ENCODE measurements around the gene JAML.
A peak's percentile ranks its signal among the peaks of the same experiment; 100 is the strongest.

JAML gene

DNA sequence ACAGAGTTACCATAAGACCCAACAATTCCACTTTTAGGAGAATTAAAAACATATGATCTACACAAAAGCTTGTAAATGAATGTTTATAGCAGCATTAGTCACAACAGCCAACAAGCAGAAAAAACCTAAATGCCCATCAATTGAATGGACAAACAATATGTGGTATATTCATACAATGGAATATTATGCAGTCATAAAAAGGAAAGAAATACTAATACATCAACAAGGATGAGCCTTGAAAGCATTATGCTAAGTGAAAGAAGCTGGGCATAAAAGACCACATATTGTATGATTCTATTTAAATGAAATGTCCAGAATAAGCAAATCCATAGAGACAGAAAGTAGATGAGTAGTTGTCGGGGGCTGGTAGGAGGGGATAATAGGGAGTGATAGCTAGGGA is 34.3 kb upstream of the JAML start:
- Histone ChIP-seq H3K27me3 (replicated peaks; ENCODE audit: control insufficient read depth, insufficient read depth, low read length, poor library complexity, severe bottlenecking) (no peaks in the 10 kb centered on the region), H3K4me3 (ENCODE audit: insufficient read depth, low read depth, low read length, poor library complexity, severe bottlenecking) (no peak overlapping the region), H3K9me3 (ENCODE audit: control insufficient read depth, low read length) (no peaks in the 10 kb centered on the region)

GRCh38 chr11:118258410-118258809 is 33.6 kb upstream of the JAML start:
- peaks cover under 1% of the 10 kb centered on the region for H3K4me1 ChIP-seq (ENCODE audit: control insufficient read depth, insufficient read depth, low read length, poor library complexity, severe bottlenecking)
- DNase-seq, result no peak
- no peak overlapping the region for H3K27ac ChIP-seq (ENCODE audit: insufficient read depth, low read length, poor library complexity, severe bottlenecking)
- H3K36me3 ChIP-seq (ENCODE audit: control insufficient read depth, insufficient read depth, low read length), result no peaks in the 10 kb centered on the region
- H3K27me3 ChIP-seq (replicated peaks; ENCODE audit: control insufficient read depth, insufficient read depth, low read length, poor library complexity, severe bottlenecking), result no peaks in the 10 kb centered on the region
- H3K9me3 ChIP-seq (ENCODE audit: control insufficient read depth, low read length), result no peaks in the 10 kb centered on the region
- no peak overlapping the region for H3K4me3 ChIP-seq (ENCODE audit: insufficient read depth, low read depth, low read length, poor library complexity, severe bottlenecking)

More for the DNA sequence above, 34.3 kb upstream of the JAML start:
- H3K36me3 ChIP-seq (ENCODE audit: control insufficient read depth, insufficient read depth, low read length), result no peaks in the 10 kb centered on the region
- no peak overlapping the region for H3K27ac ChIP-seq (ENCODE audit: insufficient read depth, low read length, poor library complexity, severe bottlenecking)
- H3K4me1 ChIP-seq (ENCODE audit: control insufficient read depth, insufficient read depth, low read length, poor library complexity, severe bottlenecking), result peaks cover 8% of the 10 kb centered on the region
- no peak for DNase-seq

- Histone ChIP-seq H3K36me3 (ENCODE audit: control insufficient read depth, insufficient read depth, low read length) (no peaks in the 10 kb centered on the region), H3K4me3 (ENCODE audit: insufficient read depth, low read depth, low read length, poor library complexity, severe bottlenecking) (peak overlapping the region; percentile 78), H3K9me3 (ENCODE audit: control insufficient read depth, low read length) (no peaks in the 10 kb centered on the region), H3K27me3 (replicated peaks; ENCODE audit: control insufficient read depth, insufficient read depth, low read length, poor library complexity, severe bottlenecking) (no peaks in the 10 kb centered on the region), H3K4me1 (ENCODE audit: control insufficient read depth, insufficient read depth, low read length, poor library complexity, severe bottlenecking) (peaks cover 6% of the 10 kb centered on the region), H3K27ac (ENCODE audit: insufficient read depth, low read length, poor library complexity, severe bottlenecking) (peak overlapping the region; percentile 89)
- no peak for DNase-seq
Observed at GRCh38 chr11:118252688-118253087, 27.9 kb upstream of the JAML start.

DNA sequence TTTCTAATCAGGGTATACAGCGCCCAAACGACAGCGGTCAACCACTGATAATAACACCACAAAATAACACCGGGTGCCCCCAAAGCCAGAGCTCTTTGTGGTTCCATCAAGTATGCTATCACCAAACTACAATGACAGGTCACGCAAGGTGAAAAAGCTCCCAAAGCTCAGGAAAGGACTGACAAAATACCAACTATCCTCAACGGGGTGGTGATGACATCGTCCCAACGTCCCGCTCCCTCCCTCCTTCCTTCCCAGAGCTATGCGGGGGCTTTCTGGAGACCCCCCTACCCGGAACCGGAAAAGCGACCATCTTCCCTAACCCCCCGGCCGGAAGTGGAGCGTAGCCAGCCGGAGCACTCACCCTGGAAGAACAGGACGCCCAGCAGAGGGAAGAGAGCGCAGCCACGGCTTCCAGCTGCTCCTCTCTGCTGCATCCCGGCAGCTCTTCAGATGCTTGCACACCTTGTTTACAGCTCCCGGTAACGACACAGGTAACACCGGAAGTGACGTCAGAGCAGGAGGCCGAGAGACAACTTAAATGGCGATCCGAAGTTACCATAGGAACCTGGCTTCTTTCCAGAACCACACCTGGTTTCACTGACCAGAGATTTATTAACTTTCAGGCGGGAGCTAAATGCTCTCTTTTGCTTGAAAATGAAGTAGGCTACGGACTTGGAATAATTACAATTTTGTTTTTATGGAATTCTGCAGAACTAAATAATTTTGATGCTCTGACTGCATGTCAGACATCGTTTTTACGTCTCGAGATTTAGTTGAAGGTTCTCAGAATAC is 27.2 kb upstream of the JAML start, which contains the start of gene MPZL3:
TSS of gene MPZL3 (minus strand) at position 508 of the 795 bp plus-strand sequence. CDS start at position 437, 71 bp downstream.
- Histone ChIP-seq H3K27me3 (replicated peaks; ENCODE audit: control insufficient read depth, insufficient read depth, low read length, poor library complexity, severe bottlenecking) (no peaks in the 10 kb centered on the region), H3K27ac (ENCODE audit: insufficient read depth, low read length, poor library complexity, severe bottlenecking) (peak within 1 kb of the TSS; percentile 89), H3K9me3 (ENCODE audit: control insufficient read depth, low read length) (no peaks in the 10 kb centered on the region), H3K36me3 (ENCODE audit: control insufficient read depth, insufficient read depth, low read length) (no peaks in the 10 kb centered on the region), H3K4me3 (ENCODE audit: insufficient read depth, low read depth, low read length, poor library complexity, severe bottlenecking) (peak within 1 kb of the TSS; percentile 78), H3K4me1 (ENCODE audit: control insufficient read depth, insufficient read depth, low read length, poor library complexity, severe bottlenecking) (peaks cover 11% of the 10 kb centered on the region)
- peak; percentile 74 to 88 (median 77) for DNase-seq

DNA sequence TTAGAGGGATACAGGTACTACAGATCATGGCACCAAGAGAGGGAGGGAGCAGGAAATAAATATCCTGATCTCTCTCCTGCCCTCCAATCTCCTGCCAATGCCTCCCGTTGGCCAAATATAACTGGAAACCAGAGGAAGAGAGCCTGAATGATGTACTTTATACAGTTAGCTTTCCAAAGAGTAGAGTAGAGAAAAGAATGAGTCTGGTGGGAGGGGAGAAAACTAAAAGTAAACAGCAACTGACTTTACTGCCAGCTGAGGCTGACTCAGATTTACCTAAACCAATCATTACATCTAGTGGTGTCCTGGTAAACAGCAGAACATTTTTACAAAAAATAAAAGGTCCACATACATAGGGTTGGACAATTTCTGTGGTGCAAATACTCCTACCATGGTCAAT is 22.2 kb upstream of the JAML start:
- peaks cover 28% of the 10 kb centered on the region for H3K4me1 ChIP-seq (ENCODE audit: control insufficient read depth, insufficient read depth, low read length, poor library complexity, severe bottlenecking)
- peak overlapping the region; percentile 30 for H3K27ac ChIP-seq (ENCODE audit: insufficient read depth, low read length, poor library complexity, severe bottlenecking)
- no peaks in the 10 kb centered on the region for H3K36me3 ChIP-seq (ENCODE audit: control insufficient read depth, insufficient read depth, low read length)
- no peak for DNase-seq
- H3K27me3 ChIP-seq (replicated peaks; ENCODE audit: control insufficient read depth, insufficient read depth, low read length, poor library complexity, severe bottlenecking), result no peaks in the 10 kb centered on the region
- no peaks in the 10 kb centered on the region for H3K9me3 ChIP-seq (ENCODE audit: control insufficient read depth, low read length)
- H3K4me3 ChIP-seq (ENCODE audit: insufficient read depth, low read depth, low read length, poor library complexity, severe bottlenecking), result no peak overlapping the region

DNA sequence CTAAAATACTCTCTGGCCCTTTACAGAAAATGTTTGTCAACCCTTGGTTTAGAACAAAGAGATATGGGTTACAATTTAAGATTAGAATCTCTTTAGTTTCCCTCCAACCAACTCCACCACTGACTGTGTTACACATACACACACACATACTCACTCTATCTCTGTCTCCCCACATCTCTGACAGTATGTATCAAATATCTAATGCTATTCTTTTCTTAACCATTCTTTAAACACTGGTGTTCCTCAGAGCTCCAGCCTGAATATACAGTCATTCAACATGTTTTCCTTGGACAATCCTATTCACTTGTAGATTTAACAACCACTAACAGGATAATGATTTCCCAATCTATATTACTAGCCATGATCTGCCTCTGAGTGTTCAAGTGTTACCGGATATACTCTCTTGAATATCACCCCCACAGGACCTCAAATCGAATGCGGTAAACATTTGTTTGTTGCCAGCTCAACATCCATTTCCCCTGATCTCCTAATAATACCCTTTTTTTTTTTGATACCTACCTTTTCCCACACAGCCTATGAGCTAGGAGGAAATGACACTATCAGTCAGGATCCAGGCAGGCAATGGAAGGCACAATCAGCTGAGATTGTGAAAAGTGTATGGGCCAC is 21.2 kb upstream of the JAML start:
- Histone ChIP-seq H3K4me3 (ENCODE audit: insufficient read depth, low read depth, low read length, poor library complexity, severe bottlenecking) (no peak overlapping the region), H3K9me3 (ENCODE audit: control insufficient read depth, low read length) (no peaks in the 10 kb centered on the region), H3K4me1 (ENCODE audit: control insufficient read depth, insufficient read depth, low read length, poor library complexity, severe bottlenecking) (peaks cover 37% of the 10 kb centered on the region), H3K27me3 (replicated peaks; ENCODE audit: control insufficient read depth, insufficient read depth, low read length, poor library complexity, severe bottlenecking) (no peaks in the 10 kb centered on the region), H3K27ac (ENCODE audit: insufficient read depth, low read length, poor library complexity, severe bottlenecking) (no peak overlapping the region), H3K36me3 (ENCODE audit: control insufficient read depth, insufficient read depth, low read length) (no peaks in the 10 kb centered on the region)
- no peak for DNase-seq

GRCh38 chr11:118243993-118244762 is 19.4 kb upstream of the JAML start:
- Histone ChIP-seq H3K9me3 (ENCODE audit: control insufficient read depth, low read length) (no peaks in the 10 kb centered on the region), H3K4me1 (ENCODE audit: control insufficient read depth, insufficient read depth, low read length, poor library complexity, severe bottlenecking) (peaks cover 51% of the 10 kb centered on the region), H3K4me3 (ENCODE audit: insufficient read depth, low read depth, low read length, poor library complexity, severe bottlenecking) (no peak overlapping the region), H3K36me3 (ENCODE audit: control insufficient read depth, insufficient read depth, low read length) (no peaks in the 10 kb centered on the region), H3K27me3 (replicated peaks; ENCODE audit: control insufficient read depth, insufficient read depth, low read length, poor library complexity, severe bottlenecking) (no peaks in the 10 kb centered on the region), H3K27ac (ENCODE audit: insufficient read depth, low read length, poor library complexity, severe bottlenecking) (no peak overlapping the region)
- DNase-seq, result no peak

DNA sequence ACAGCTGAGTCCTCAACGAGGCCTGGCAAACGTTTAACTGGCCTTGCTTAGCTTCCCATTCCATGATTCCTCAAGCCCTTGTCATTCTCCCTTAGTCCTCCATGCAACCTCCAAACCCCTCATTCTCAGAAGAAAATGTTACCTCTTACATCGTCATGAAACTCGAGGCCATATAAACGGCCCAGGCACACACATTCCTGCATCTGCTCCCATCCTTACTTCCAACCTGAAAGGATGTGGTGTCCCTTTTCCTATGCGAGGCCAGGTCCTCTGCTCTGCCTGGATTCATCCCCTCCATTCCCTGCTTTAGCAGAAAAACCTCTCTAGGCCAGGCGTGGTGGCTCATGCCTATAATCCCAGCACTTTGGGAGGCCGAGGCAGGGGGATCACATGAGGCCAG is 18.4 kb upstream of the JAML start:
- no peak for DNase-seq
- no peaks in the 10 kb centered on the region for H3K36me3 ChIP-seq (ENCODE audit: control insufficient read depth, insufficient read depth, low read length)
- H3K4me1 ChIP-seq (ENCODE audit: control insufficient read depth, insufficient read depth, low read length, poor library complexity, severe bottlenecking), result peaks cover 61% of the 10 kb centered on the region
- no peaks in the 10 kb centered on the region for H3K9me3 ChIP-seq (ENCODE audit: control insufficient read depth, low read length)
- H3K27ac ChIP-seq (ENCODE audit: insufficient read depth, low read length, poor library complexity, severe bottlenecking), result no peak overlapping the region
- no peak overlapping the region for H3K4me3 ChIP-seq (ENCODE audit: insufficient read depth, low read depth, low read length, poor library complexity, severe bottlenecking)
- no peaks in the 10 kb centered on the region for H3K27me3 ChIP-seq (replicated peaks; ENCODE audit: control insufficient read depth, insufficient read depth, low read length, poor library complexity, severe bottlenecking)

GRCh38 chr11:118241764-118242098 is 16.9 kb upstream of the JAML start:
- Histone ChIP-seq H3K27ac (ENCODE audit: insufficient read depth, low read length, poor library complexity, severe bottlenecking) (peak overlapping the region; percentile 71), H3K4me1 (ENCODE audit: control insufficient read depth, insufficient read depth, low read length, poor library complexity, severe bottlenecking) (peaks cover 61% of the 10 kb centered on the region), H3K4me3 (ENCODE audit: insufficient read depth, low read depth, low read length, poor library complexity, severe bottlenecking) (no peak overlapping the region), H3K9me3 (ENCODE audit: control insufficient read depth, low read length) (no peaks in the 10 kb centered on the region), H3K27me3 (replicated peaks; ENCODE audit: control insufficient read depth, insufficient read depth, low read length, poor library complexity, severe bottlenecking) (no peaks in the 10 kb centered on the region), H3K36me3 (ENCODE audit: control insufficient read depth, insufficient read depth, low read length) (peaks cover 8% of the 10 kb centered on the region)
- no peak for DNase-seq

All from effector memory CD4-positive, alpha-beta T cell (primary cell).